A549 (cell line): ENCODE data around the gene CCDC136.

Experiments
- BHLHE40 ChIP-seq: IDR thresholded peaks from 2 replicates; pipeline ENCODE4 v1.6.1; 2012; ENCODE audit warnings: low read depth, low read length, inconsistent platforms
- CTCF ChIP-seq: fragments of >200 bp; sonication (Bioruptor Twin); formaldehyde crosslinking; IDR thresholded peaks from 3 replicates; pipeline ENCODE4 v1.5.1; 2016
- EP300 ChIP-seq, 2 experiments: fragments of >200 bp; sonication (Bioruptor Twin); formaldehyde crosslinking; IDR thresholded peaks; 2 replicates in 1 of 2; 3 replicates in 1 of 2; pipeline ENCODE4 v1.6.1; 2016 to 2017
- FOSL2 ChIP-seq, 2 experiments: fragments of 450-650 bp in 1 of 2; fragments of >200 bp in 1 of 2; sonication (Bioruptor Twin) in 1 of 2; formaldehyde crosslinking; IDR thresholded peaks; 2 replicates each; pipeline versions ENCODE4 v1.5.0 to v1.6.1; 2016 to 2020; ENCODE audit warnings: mild to moderate bottlenecking in 1 of 2, moderate library complexity in 1 of 2
- HOXB5 ChIP-seq: fragments of 250-450 bp; sonication (Bioruptor Pico); IDR thresholded peaks from 2 replicates; pipeline ENCODE4 v1.5.0; 2020; ENCODE audit warnings: mild to moderate bottlenecking, moderate library complexity
- RAD21 ChIP-seq, 2 experiments: fragments of >200 bp in 1 of 2; sonication (Bioruptor Twin) in 1 of 2; formaldehyde crosslinking in 1 of 2; IDR thresholded peaks in 1 of 2; conservative IDR thresholded peaks in 1 of 2; 2 replicates in 1 of 2; 3 replicates in 1 of 2; pipeline ENCODE4 v1.6.1; 2012 to 2018; ENCODE audit warnings: inconsistent platforms in 1 of 2
- ZFP36 ChIP-seq: fragments of 450-650 bp; IDR thresholded peaks from 2 replicates; pipeline ENCODE4 v1.6.1; 2014; ENCODE audit warnings: borderline replicate concordance; ENCODE audit not compliant: partially characterized antibody

- TF ChIP-seq CTCF (no peak), FOSL2 (IDR thresholded peaks at IDR 0.05) (no peak), FOSL2 (CRISPR knock-in tag; IDR thresholded peaks at IDR 0.05) (no peak), BHLHE40 (no peak), EP300 (IDR thresholded peaks at IDR 0.05) (no peak), ZFP36 (no peak), HOXB5 (CRISPR knock-in tag) (no peak), RAD21 (conservative IDR thresholded peaks at IDR 0.05 in 1 of 2, IDR thresholded peaks at IDR 0.05 in 1 of 2) (no peak)
These were observed 28.2 kb upstream of the CCDC136 start for GRCh38 chr7:128763541-128763940.
